GOT3 (cell line): ENCODE measurements around the gene SIRT2.
"Not testable (repeated sequence)": the region's sequence is repeated elsewhere in the genome, so short reads cannot be mapped to it uniquely, and the experiment has no call there.

ENCODE experiments used
- DNase-seq: peaks from one replicate; lab custom pipeline; 2025; ENCODE audit warnings: mixed read lengths; lab: John Stamatoyannopoulos, UW

Gene SIRT2

DNA sequence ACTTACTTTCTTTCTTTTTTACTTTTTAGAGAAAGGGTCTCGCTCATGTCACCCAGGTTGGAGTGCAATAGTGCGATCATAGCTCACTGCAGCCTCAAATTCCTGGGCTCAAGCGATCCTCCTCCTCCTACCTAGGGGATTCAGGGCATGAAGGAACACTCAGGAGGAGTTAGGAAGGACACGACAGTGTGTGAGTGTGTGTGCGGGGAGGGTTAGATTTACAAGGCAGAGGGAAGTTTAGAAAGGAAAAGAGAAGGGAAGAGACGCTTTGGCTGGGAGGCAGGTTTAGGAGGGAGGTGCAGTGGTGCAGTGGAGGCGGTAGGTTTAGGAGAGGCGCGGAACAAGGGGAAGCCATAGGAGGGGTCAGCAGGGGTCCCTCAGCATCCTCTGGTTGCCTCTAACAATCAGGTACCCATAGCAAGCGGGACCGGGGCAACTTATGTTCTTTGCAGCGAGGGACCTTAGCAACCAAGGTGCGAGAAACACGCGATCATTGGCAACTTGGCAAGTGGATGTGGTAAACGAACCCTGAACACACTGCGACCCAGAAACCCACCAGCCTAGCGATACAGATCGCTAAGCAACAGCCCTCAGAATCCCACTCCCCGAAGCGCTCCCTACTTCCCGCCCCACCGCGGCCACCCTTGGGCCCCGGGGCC is 501 bp downstream of the SIRT2 start:
- DNase-seq = no peak

DNA sequence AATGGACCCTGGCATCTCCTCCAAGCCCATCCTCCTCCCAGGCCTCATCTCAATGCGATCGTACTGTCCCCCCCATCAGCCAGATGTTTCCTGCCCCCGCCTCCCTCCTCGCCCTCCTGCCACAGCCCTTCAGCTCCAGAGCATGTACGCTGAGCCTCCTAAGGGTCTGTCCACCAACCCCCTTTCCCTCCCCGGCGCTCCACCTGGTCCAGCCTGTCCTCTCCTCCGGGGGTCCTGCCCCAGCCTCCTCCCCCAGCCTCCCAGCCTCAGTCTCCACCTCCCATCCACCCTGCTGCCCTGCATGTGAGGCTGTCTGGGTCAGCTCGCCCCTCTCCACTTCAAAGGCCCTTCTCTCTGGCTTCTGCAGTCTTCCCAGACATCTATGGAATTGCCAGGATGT is 4.5 kb downstream of the SIRT2 start:
- no peak for DNase-seq

GRCh38 chr19:38893341-38893771 is 6.1 kb downstream of the SIRT2 start:
- DNase-seq = no peak

GRCh38 chr19:38892841-38893240 is 6.6 kb downstream of the SIRT2 start:
- no peak for DNase-seq

DNA sequence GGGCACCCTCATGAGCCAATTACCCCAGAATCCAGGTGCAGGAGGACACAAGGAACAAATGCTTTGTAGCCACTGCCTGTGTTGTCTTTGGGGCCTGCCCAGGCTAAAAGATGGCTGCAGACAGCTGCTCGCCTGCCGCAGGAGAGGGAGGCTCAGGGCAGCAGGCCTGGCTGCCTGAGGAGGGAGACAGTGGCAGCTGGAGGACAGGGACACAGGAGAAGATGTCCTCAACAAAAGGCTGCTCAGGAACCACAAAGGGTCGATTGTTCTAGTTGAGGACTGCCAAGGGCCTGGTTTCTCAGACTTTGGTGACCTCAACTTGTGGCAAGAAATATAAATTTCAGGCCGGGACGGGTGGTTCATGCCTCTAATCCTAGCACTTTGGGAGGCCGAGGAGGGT is 7.6 kb downstream of the SIRT2 start:
- no peak for DNase-seq

DNA sequence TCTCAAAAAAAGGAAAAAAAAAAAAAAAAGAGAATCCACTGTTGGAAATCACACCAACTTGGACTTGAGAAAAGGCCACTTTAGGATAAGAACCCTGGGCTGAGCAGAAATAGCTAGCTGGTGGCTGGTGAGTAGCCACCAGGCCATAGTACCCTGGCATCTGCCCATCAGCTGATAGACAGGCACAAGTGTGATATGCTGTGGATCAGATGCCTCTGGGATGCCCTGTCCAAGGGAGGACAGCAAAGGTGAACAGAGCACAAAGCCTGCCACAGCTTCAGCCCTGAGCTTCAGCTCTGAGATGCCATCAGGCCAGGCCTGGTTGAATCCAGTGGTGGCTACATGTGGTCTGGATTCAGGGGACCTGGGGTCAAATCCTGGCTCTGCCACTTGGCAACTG is 8.7 kb downstream of the SIRT2 start:
- DNase-seq = no peak

DNA sequence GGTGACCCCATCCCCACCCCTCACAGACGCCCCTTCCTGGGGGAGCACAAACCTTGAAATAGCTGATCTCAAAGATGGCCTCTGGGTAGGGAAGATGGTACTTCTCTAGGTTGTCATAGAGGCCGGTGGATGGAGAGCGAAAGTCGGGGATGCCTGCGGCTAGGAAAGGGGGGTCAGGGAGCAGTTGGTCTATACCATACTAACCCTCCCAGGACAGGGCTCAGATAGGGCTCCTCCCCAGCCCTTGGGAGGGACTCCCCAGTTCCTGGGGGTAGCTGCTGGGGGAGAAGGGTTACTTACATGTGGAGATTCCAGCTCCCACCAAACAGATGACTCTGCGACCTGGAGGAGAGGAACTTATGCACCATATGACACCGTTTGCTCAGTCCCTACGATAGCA is 9.6 kb downstream of the SIRT2 start:
- DNase-seq = no peak

GRCh38 chr19:38888876-38889275 is 10.5 kb downstream of the SIRT2 start:
- no peak for DNase-seq

DNA sequence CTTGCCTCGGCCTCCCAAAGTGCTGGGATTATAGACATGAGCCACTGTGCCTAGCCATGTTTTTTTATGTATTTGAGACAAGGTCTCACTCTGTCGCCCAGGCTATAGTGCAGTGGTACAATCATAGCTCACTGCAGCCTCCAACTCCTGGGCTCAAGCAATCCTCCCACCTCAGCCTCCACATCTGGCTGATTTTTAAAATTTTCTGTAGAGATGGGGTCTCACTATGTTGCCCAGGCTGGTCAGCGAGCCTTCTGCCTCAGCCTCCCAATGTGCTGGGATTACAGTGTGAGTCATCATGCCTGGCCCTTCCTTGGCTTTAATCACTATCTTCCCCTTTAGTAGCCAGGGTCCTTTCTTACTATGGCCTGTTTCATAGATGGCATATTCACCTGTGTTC is 14.7 kb downstream of the SIRT2 start:
- not testable (repeated sequence) for DNase-seq

- DNase-seq = no peak
These were observed 16.1 kb downstream of the SIRT2 start for GRCh38 chr19:38883286-38883685.

- DNase-seq = no peak
These were observed 18.4 kb downstream of the SIRT2 start for GRCh38 chr19:38880882-38881609.

DNA sequence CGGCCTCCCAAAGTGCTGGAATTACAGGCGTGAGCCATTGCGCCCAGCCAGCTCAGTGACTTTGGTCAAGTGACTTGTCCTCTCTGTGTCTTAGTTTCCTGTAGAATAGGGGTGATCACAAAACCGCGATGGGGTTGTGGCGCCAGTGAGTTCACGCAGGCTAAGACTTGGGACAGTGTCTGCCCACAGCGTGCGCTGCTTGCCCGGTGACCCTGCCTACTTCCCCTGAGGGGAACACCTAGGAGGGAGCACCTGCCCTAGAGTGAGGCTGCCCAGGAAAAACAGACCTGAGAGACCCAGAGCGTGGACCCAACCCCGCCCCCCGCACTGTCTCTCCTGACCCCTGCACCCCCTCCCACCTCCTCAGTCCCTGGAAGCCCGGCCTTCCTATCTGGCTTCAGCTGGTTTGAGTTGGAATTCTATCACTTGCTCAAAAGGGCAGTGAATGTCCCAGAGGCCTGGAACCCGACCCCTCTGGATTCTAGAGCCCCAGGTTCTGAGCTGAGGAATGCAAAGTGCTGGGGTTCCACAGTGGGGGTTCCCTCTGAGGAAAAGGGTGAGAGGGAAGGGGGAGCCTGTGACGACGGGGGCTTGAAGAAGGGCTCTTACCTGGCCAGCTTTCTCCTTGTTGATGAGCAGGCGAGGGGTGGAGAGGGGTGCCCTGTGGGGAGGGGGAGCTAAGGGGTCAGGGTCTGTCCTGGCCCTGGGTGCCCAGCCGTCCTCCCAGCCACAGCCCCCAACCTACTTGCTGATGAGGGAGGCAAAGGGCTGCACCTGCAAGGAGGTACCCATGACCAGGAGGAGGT is 19.1 kb downstream of the SIRT2 start:
- no peak for DNase-seq

DNA sequence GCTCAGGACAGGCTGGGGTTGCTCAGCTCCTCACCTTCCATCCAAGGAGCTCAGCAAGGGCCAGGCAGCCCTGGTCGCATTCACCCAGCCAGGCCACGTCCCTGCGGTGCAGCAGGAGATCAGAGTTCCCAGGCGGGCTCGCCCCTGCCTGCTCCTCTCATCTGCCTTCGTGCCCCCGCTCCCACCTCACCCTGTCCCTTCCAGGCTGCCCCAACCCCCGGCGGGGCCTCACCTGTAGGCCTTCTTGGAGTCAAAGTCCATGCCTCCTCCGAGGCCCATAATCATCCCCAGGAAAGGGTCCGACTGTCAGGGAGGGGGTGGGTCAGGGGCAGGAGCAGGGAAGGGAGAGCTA is 20.0 kb downstream of the SIRT2 start:
- no peak for DNase-seq

DNA sequence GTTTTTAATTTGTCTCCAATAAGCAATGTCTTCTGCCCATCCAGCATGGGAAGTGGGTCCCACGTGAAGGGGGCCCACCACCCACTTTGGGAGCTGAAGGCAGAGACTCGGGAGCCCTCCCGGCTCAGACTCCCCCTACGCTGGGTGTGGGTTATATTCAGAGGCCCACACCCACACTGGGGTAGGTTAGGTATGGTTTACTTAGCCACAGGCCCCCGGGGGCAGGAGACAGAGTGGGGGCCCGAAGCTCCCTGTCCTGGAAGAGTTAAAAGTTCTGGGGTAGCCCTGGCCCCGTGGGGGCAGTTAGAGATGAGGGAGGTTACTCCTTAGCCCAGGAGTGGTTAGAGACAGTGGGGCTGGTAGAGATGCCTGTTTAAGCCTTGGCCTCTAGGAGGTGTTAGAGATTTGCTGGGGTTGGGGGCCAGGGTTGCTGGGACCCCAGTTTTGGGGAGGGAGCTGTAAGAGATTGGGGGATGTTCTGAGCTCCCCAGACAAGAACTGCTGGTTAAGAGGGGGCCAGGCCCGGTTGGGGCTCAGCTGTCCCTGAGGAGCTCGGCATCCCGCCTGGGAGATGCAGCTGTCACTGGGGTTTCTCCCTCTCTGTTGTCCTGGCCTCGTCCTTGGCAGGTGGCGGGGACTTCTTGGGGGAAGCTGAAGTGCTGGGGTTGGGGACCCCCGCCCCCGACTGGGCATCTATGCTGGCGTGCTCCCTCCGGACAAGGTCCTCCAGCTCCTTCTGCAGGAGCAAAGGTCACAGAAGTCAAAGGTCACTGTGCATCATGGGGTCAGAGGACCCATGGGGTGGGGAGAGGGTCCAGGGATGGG is 20.6 kb downstream of the SIRT2 start:
- no peak for DNase-seq

DNA sequence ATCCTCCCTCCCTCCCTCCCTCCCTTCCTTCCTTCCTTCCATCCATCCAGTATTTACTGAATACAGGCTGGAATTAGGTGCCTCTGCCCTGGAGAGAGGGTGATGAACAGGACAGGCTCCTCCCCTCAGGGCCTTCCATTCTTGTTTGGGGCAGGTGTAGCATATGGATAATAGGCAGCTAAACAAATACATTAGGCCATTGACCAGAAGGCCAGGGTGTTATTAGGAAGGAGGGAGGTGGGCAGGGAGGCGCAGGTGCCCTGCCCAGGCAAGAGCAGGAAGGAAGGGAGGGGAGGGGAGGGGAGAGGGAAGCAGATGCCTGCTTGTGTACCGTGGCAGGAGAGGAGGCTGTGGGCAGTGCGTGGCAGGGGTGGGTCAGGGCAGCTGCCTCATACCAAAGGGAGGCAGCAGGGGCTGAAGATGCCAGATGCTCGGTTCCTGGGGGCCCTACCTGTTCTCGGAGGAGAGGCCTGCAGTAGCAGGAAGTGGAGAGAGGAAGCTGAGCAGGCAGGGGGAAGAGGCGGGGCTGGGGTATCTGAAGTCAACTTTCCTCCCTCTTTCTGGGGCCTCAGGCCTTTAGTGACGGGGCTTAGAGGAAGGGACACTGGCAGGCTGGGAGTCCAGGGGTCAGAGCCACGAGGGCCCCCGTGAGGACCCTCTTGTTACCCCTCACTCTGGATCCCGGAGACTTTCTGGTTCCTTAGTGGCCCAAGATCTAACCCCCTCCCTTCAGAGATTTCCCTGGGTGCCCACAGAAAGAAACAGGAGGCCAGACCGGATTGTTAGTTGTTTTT is 21.4 kb downstream of the SIRT2 start, which contains the start of gene RINL:
TSS of gene RINL (minus strand) at position 495 of the 794 bp plus-strand sequence. CDS start 1,533 bp downstream, outside the sequence.
- DNase-seq = no peak

GRCh38 chr19:38875656-38876395 is 23.6 kb downstream of the SIRT2 start:
- DNase-seq = no peak

- DNase-seq = not testable (repeated sequence)
These were observed 26.0 kb downstream of the SIRT2 start for GRCh38 chr19:38873400-38873799.

GRCh38 chr19:38870612-38871011 is 28.8 kb downstream of the SIRT2 start:
- no peak for DNase-seq

- DNase-seq = peak; percentile 47
These were observed 29.4 kb downstream of the SIRT2 start for GRCh38 chr19:38869836-38870607.
